Right lobe of liver (tissue), 4 donors: ENCODE results near the gene GIPC2.

Source experiments
- CTCF ChIP-seq, 4 donors: fragments of 200-600 bp in 3 of 4; fragments of 450-650 bp in 1 of 4; IDR thresholded peaks; one replicate each; pipeline versions ENCODE4 v1.5.1 to v1.8.0; 2016 to 2022; ENCODE audit warnings: antibody characterized with exemption in 4 of 4, mild to moderate bottlenecking in 2 of 4
- POLR2A ChIP-seq: fragments of 450-650 bp; IDR thresholded peaks from one replicate; pipeline ENCODE4 v1.6.1; 2017; ENCODE audit warnings: antibody characterized with exemption, mild to moderate bottlenecking
- donor health status: DM: no; HTN: no; CAD: no.
- donor health status: DM: no; HTN: no; CAD: no.
- donor health status: DM: no; HTN: yes; CAD: no.

GRCh38 chr1:78009836-78010235, 35.9 kb upstream of the GIPC2 start:
- no peak for TF ChIP-seq CTCF (IDR thresholded peaks at IDR 0.05)
- no peak for TF ChIP-seq POLR2A
